Measurements from ENCODE around the gene RNF8.
"Not testable (repeated sequence)": the region's sequence is repeated elsewhere in the genome, so short reads cannot be mapped to it uniquely, and the experiment has no call there.

Gene RNF8

DNA sequence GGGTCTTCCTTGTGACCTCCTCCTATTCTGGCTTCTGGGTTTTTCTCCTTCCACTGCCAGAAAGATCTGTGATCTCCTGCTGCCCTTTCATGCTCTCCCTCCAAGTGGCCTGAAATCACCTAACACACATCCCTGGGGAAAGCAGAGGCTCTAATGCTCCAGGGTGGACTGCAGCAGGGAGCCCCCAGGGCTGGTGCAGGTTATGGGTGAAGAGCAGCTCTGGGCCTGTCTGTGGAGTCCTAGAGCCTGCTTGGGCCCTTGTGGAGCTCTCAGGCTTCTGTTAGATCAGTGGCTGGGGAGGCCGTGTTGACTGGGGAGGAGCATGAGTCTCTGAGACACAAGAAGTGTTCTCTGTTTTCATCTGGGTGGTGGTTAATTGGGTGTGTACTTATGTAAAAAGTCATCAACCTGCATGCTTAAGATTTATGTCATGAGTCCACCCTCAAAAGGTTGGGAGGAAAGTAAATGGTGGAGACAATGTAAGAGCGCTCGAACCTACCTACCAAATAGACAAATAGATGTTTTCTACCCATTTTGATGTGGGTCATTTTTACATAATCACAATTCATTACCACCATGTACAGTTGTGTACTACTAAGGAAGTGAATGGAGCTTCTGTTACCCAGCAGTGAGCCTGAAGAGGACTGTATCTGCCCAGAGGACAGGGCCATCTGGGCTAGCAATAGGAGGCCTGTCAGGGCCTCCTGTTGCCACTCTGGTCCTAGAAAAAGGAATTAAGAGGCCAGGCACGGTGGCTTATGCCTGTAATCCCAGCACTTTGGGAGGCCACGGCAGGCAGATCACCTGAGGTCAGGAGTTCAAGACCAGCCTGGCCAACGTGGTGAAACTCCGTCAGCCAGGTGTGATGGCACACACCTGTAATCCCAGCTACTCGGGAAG, 32.0 kb upstream of the RNF8 start:
- DNase-seq: no peak

DNA sequence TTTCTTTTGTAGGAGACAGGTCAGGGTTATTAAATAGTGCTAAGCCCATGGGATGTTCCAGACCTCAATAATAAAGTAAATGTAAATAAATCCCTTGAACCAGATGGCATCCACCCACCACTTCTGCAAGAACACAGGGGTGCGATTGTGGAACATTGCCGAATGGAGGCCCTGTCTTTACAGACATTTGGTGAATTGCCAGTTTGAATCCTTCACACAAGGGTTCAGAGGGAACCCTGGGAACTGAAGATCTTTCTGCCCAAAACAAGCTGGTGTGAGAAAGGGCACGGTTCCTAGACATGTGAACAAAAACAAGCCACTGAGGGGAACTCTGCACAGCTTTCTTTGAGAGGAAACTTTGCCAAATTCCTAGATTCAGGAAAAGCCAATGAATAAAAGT, 30.2 kb upstream of the RNF8 start:
- no peak for DNase-seq

DNA sequence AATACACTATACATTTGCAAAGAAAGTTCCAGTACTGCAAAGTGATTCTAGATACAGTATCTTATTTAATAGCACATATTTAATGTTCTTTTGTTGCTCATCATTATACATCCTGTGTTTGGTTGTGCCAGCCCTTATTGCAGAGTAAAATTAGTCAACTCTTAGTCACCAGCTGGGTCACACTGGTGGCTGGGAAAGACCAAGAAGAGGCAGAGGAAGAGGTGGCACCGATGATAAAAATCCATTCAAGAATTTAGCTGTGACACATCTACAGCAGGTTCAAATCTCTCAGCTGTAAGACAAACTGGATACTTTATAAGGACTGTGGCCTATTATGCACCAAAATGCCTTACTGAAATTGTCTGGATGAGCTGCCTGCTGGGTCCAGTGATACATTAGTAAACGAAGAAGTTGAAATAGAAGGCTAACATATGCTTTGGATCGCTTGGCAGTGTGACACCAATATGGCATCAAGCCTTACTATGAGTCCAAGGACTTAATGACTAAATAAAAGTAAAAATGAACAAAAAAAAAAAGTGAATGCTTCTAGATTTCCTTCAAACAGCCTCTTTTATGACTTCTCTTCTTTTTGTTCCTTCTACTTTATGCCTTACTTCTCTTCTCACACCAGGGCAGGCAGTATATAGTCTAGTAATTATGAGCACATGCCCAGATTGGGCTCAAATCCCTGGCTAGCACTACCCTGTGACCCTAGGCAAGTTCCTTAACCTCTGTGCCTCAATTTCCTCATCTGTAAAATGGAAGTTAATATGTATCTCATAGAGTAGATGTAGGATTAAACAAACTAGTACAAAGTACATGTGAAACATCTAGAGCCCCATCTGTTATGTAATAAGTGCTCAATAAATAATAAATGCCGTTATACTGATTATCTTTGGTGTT, 29.4 kb upstream of the RNF8 start:
- no peak for DNase-seq

DNA sequence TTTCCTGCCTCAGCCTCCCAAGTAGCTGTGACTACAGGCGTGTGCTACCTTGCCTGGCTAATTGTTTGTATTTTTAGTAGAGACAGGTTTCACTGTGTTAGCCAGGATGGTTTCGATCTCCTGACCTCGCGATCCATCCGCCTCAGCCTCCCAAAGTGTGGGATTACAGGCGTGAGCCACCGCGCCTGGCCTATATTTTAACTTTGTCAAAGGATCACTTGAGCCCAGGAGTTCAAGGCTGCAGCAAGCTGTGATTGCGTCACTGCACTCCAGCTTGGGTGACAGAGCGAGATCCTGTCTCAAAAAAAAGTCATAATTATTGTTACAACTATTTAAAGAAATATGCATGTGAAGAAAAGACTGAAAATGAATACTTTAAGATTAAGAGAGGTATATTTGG, 23.4 kb upstream of the RNF8 start:
- not testable (repeated sequence) for DNase-seq

DNA sequence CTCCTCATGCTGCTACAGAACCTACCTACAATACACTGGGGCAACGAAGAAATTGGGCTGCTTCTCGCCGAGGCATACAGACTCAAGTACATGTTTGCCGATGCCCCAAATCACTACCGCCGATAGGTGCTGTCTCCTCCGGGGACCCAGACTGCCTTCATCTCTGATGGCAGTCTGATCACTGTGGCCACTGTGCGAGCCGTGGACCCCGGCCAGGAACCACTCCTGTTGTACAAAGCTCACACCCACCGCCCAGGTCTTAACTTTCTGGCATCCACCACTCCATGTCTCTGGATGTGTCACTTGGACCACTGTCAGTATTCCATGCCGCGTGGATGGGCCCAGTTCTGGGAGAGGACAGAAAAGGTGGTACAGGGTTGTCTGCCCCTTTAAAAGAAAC, 22.7 kb upstream of the RNF8 start:
- DNase-seq: no peak

DNA sequence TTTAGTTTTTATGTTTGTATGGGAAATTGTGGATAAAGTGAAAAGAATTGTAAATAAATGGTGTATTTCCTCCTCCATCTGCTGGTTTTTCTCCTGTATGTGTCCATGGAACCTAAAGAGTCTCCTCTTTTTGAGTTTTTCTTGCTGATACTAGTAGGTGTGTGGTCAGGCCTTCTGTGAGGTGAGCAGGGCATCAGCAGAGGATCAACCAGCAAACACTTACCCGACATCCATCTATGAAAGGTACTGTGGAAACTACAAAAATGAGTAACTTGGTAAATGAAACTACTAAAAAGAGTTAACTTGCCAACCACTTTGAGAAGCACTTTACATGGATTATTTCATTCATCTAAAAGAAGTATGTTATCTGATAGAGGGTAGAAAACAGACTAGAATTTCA, 20.9 kb upstream of the RNF8 start:
- no peak for DNase-seq

DNA sequence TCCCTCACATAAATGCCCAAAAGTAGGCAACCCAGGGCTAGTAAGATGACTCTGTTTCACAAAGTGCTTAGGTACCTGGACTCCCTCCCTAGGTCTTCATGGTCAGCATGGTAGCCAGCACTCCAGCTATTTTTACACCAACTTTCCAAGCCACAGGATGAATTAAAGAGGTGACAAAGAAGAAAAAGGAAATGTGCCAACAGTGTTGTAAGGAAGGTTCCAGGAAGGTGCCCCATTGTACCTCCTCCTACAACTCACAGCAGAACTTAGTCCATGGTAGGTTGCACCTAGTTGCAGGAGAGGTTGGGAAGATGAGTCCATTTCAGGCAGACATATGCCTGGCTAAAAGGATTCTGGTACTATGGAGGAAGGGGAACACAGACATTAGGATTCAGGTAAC, 19.7 kb upstream of the RNF8 start:
- no peak for DNase-seq

DNA sequence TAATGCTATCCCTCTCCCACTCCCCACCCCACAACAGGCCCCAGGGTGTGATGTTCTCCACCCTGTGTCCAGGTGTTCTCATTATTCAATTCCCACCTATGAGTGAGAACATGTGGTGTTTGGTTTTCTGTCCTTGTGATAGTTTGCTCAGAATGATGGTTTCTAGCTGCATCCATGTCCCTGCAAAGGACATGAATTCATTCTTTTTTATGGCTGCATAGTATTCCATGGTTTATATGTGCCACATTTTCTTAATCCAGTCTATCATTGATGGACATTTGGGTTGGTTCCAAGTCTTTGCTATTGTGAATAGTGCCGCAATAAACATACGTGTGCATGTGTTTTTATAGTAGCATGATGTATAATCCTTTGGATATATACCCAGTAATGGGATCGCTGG, 15.5 kb upstream of the RNF8 start:
- not testable (repeated sequence) for DNase-seq

DNA sequence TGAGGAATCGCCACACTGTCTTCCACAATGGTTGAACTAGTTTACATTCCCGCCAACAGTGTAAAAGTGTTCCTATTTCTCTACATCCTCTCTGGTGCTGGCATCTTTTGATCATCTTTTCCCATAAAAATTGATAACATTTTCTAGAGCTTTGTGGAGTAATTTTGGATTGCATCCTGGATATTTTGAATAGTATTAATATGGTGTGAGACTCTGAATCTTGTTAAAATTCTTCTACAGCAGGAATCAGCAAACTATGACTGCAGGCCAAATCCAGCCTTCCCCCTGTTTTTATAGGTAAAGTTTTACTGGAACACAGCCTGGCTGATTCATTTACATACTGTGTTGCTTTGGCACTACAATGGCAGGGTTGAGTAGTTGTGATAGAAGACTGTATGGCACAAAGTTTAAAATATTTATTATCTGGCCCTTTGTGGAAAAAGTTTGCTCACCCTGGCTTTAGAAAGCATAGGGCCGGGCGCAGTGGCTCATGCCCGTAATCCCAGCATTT, 15.0 kb upstream of the RNF8 start:
- DNase-seq: no peak

DNA sequence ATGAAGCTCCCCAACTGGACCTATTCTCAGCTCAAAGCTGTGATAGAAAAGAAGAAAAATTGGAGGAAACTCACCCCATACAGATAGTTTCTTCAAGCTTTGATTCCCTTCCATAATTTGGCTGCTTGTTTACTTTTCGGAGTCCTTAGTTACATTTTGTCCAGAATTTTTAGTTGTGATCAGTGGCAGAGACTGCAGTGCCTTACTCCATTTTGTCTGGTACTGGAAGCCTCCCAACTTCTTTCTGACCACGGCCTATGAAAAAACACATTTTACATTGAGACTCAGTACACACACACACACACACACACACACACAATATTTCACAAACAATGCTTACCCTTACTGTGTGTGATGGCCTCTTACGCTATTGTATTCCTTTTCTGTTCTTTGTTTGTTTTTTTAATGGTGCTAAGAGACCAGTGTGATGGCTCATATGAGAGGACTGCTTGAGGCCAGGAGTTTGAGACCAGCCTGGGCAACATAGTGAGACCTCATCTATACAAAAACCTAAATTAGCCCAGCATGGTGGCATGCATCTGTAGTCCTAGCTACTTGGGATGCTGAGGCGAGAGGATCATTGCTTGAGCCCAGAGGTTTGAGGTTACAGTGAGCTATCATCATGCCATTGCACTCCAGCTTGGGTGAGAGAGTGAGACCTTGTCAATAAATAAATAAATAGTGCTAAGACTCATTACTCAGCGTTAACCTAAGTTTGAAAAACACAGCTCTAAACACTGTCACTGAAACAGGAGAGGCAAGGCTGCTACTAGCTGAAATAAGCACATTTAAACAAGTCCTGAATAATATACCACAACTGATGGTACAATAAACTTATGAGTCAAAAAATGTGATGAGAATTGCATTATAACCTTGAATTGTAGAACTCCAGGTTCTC, 13.8 kb upstream of the RNF8 start:
- DNase-seq: no peak

DNA sequence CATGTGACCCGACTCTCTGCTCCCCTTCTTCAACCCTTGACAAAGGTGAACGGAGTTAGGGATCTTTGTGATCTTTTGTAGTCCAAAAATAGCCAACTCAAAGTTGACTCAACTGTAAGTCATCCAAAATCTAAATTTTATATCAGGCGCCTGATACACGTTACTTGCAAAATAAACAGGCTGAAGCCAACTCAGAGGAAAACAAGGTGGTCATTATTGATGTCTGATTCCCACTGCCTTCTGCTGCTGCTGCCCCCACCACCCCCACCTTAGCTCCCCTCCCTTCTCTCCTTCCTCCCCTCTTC, 13.2 kb upstream of the RNF8 start:
- DNase-seq: no peak

DNA sequence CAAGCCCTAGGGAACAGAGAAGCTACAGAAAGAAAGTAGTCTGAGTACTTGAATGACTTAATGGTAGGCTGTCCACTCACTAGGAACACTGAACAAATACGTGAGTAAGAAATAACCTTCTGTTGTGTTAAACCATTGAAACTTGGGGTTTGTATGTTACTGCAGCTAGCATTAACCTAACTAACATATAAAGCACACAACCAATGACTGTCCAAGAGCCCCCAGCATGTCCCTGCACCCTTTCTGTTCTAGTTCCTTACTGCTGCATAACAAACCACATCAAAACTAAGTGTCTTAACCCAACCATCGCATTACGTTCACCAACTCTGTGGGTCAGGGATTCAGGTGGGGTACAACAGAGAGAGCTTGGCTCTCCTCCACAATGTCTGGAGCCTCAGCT, 10.5 kb upstream of the RNF8 start:
- no peak for DNase-seq

DNA sequence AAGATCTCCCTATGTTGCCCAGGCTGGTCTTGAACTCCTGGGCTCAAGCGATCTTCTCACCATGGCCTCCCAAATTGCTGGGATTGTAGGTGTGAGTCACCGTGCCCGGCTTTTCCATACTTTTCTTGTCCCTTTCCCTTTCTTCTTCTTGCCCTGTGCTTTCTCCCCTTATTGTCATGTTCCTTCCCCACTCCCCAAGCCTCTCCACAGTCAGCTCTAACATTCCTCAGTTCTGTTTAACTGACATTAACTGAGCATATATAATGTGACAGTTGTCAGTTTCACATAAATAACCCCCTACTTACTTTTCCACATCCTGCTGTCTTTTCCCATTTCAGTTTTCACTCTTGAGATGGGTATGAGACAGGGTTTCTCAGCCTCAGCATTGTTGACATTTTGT, 9.5 kb upstream of the RNF8 start:
- DNase-seq: no peak

DNA sequence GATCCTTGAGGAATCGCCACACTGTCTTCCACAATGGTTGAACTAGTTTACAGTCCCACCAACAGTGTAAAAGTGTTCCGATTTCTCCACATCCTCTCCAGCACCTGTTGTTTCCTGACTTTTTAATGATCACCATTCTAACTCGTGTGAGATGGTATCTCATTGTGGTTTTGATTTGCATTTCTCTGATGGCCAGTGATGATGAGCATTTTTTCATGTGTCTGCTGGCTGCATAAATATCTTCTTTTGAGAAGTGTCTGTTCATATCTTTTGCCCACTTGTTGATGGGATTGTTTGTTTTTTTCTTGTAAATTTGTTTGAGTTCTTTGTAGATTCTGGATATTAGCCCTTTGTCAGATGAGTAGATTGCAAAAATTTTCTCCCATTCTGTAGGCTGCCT, 8.0 kb upstream of the RNF8 start:
- DNase-seq: not testable (repeated sequence)

DNA sequence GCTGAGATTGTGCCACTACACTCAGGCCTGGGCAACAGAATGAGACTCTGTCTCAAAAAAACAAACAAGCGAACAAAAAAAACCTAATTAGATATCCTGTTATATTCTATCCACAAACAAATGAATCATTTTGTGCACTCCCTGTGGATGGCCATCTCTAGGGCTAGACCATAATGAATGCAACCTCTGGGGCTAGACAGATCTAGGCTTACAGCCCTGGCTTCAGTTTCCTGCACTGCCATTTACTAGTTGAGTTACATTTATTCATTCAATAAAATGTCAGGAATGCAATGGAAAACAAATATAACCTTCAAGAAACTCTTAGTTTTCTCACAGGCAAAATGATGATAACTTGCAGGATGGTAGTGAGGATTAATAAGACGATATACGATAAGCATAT, 6.6 kb upstream of the RNF8 start:
- DNase-seq: no peak

DNA sequence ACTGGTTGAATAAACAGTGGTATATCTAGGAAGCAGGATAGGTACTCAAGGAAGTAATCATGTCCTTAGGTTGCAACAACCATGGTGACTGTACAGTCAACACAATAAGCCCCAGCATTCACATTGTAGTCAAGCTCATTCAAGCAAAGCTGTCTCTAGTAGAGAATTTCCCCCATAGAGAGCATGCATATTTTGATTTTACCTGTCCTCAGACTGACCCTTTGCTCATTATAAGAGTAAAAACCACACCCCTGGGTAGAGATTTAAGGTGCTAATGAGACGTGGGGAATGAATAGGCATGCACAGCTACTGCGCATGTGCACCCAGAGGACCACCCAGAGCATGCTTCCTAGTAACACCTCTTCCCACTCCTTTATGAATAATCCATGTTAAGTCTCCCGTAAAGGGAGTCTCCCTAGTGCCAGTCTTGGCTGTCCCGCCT, 6.1 kb upstream of the RNF8 start:
- no peak for DNase-seq

DNA sequence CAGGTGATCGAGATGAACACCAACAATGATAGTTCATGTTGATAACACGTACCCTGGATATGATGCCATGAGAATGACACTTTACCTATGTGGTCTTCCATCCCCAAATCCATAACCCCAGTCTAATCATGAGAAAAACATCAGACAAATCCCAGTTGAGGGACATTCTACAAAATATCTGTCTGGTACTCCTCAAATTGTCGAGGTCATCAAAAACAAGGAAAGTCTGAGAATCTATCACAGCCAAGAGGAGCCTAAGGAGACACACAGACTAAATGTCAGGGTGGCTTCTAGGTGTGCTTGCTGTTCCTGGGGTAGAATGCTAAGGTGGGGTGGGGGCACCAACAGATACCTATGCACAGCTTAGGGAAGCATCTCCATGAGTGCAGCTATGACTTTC, 2.8 kb upstream of the RNF8 start:
- DNase-seq: no peak

DNA sequence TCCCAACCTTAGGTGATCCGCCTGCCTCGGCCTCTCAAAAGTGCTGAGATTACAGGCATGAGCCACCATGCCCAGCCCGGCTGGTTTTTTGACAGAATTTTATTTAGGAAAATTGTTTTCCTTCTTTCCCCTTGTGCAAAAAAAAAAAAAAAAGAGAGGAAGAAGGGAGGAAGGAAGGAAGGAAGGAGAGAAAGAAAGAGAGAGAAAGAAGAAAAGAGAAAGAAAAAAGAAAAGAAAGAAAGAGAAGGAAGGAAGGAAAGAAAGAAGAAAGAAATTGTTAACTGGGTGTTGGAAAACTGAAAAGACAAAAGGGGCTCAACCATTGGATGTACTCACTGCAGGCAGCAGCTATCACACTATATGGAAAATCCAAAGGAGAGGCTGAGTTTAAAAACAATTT, 1.4 kb upstream of the RNF8 start:
- DNase-seq: no peak

DNA sequence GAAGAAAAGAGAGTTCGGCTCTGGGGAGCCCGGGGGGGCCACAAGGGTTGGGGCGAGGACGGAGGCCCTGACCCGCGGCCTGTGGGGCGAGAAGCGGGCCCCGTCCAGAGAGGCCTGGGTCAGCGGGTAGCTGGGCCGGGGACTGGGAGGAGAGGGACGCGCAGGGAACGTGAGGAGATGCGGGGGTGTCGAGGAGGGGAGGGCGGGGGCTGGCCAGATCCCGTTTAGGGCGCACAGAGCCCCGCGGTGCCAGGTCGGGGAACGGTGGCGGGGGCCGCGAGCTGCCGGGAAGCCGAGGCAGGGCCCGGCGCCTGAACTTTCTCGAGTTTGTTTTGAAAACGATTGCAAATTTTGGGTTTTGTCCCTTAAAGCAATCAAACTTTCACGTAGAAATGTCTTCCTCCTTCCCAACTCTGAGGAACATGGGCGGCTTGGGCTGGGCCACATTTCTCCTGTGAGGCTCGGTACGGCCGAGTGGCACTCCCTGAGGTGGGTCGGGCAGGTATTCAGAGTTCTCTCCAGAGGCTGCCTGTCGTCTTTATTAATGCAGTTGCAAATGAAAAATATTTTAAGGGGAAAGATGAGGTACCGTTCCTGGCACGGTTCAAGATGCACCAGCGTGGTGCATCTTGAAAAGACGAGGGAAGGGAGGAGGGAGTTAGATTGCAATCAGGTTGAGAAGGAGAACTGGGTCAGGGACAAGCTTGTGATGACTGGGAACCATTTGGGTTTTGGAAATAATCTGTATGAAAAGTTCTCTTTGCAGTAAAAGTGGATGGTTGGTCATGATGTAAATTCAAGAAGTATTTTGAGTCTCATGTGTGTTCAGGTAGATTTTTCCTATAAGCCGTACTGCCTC, 972 bp downstream of the RNF8 start:
- peak; percentile 53 for DNase-seq

DNA sequence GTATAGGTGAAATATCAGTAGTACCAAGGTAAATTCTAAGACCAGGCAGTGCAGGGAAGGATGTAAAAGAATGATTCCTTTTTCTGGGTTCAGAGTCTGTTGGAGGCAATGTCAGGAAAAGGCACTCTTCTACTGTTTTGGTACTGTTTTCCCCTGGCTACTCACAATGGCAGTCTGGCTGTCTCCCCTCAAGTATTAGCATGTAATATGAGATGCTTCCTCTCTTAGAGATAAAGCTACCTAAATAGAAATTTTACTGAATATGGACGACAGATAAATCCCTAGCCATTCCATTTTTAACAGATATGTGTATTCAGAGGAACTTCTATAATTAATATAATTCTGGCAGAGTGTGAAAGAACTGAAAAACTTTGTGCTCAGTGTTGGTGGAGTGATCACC, 3.5 kb downstream of the RNF8 start:
- peak; percentile 29 for DNase-seq

DNA sequence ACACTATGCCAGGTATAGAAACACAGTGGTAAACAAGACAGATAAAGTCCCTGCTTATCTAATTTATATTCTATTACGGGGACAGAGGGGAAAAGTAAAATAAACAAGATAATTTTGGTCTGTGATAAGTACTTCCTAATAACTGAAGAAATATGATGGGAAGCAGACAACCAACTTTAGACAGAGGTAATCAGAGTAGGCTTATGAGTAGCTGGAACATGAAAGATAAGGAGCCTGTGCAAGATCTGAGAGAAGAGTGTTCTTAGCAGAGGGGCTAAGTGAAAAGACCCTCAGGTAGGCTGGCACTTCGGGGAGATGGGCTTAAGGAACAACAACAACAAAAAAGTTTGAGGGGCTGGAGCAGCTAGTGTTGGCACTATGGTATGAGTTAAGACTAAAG, 4.1 kb downstream of the RNF8 start:
- DNase-seq: no peak

DNA sequence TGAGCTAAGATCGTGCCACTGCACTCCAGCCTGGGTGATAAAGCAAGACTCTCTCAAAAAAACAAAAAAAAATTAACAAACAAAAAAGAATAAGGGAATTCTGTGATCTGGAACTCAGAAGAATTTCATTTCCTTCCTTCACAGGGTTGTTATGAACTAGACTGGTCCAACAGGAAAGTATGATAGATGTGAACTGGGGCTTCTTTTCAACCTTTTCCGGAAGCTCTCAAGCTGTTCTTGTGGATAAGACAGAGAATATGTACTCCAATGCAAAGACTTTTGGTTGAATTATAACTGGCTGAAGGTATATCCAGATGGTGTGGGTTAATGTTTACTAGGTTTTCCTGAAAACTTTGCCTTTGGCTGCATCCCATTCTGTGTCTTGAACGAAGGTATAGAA, 5.3 kb downstream of the RNF8 start:
- no peak for DNase-seq

Measured in OCI-M1 (cell line).